Measurements from ENCODE around the gene FSTL3. TPM values are rescaled to one million over a fixed set of nuclear protein-coding genes. Genes with fewer than 3 reads are reported as not detected.

FSTL3 gene
- total and polyA plus RNA-seq, 2 donors = 3.1 to 12.5 TPM

DNA sequence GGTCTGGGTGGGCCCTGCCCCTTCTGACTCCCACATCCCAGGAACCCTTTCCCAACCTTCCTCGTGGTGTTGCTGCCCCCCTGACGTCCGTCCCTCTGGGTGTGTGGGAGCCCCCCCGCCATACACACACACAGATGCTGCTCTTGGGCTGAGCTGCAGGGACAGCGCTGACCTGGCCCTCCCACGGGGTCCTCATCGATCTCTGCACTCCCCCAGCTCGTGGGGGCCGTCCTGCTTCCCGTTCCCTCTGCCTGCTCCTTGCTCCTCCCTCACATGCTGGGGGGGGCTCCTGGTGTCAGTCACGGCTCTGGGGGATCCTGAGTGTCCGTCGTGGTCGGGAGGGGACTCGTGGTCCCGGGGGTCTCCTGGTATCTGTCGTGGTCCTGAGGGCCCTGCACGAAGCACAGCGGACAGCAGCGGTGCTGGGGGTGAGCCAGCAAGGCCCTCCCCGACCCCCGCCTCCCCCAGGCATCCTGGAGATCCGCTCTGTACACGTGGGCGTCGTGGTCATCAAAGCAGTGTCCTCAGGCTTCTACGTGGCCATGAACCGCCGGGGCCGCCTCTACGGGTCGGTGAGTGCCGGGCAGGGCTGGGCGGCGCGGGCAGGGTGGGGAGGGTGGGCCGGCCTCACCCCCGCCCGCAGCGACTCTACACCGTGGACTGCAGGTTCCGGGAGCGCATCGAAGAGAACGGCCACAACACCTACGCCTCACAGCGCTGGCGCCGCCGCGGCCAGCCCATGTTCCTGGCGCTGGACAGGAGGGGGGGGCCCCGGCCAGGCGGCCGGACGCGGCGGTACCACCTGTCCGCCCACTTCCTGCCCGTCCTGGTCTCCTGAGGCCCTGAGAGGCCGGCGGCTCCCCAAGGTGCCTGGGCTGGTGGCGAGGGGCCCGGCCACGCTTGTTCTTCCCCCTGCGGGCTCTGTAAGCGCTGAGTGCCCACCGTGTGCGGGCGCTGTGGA lies 33.1 kb upstream of the FSTL3 start:
- no peaks in the 10 kb centered on the region for H3K9me3 ChIP-seq (ENCODE audit: control insufficient read depth in 2 of 2, insufficient read depth in 1 of 2, low read length in 1 of 2)
- H3K4me1 ChIP-seq (ENCODE audit: control insufficient read depth in 2 of 2, insufficient read depth in 2 of 2, low read length in 2 of 2) = peaks cover 3 to 7% of the 10 kb centered on the region in 2 donors
- no peak overlapping the region for H3K4me3 ChIP-seq (ENCODE audit: low read length in 2 of 2)
- peaks cover 22 to 44% of the 10 kb centered on the region in 2 donors for H3K36me3 ChIP-seq (ENCODE audit: control insufficient read depth in 2 of 2, insufficient read depth in 2 of 2, low read length in 1 of 2)
- no peak for DNase-seq (ENCODE audit: low read depth in 6 of 9, low spot score in 9 of 9)
- WGBS = 95% methylated on average over 70 of the region's 70 CpGs
- no peak overlapping the region for H3K27ac ChIP-seq (ENCODE audit: low read depth in 1 of 2, low read length in 1 of 2)
- peaks cover 8 to 22% of the 10 kb centered on the region in 2 donors for H3K27me3 ChIP-seq (ENCODE audit: control insufficient read depth in 2 of 2, insufficient read depth in 1 of 2, low read length in 1 of 2)

DNA sequence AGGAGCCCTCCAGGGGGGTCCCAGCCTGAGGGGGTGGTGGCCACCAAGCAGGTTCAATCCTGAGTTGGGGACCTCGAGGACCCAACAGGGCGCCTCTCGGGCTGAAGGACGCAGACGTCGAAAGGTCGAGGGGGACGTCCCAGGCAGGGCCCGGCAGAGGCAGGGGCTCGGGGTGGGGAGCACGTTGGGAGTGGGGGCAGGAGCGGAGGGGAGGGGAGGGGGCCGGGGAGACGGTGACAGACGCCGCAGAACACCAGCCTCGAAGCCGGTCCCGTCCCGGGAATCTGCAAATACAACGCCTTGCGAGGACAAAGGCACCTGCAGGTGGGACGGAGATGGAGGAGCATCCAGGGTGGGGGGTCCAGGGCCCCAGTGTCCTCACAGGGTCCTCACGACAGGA lies 32.5 kb upstream of the FSTL3 start:
- no peak for DNase-seq (ENCODE audit: low read depth in 6 of 9, low spot score in 9 of 9)
- 94% methylated on average over 24 of the region's 24 CpGs for WGBS
- Histone ChIP-seq H3K36me3 (ENCODE audit: control insufficient read depth in 2 of 2, insufficient read depth in 2 of 2, low read length in 1 of 2) (peaks cover 28 to 51% of the 10 kb centered on the region in 2 donors), H3K4me1 (ENCODE audit: control insufficient read depth in 2 of 2, insufficient read depth in 2 of 2, low read length in 2 of 2) (peaks cover 3 to 7% of the 10 kb centered on the region in 2 donors), H3K27me3 (ENCODE audit: control insufficient read depth in 2 of 2, insufficient read depth in 1 of 2, low read length in 1 of 2) (peaks cover 4 to 16% of the 10 kb centered on the region in 2 donors), H3K4me3 (ENCODE audit: low read length in 2 of 2) (no peak overlapping the region), H3K27ac (ENCODE audit: low read depth in 1 of 2, low read length in 1 of 2) (no peak overlapping the region), H3K9me3 (ENCODE audit: control insufficient read depth in 2 of 2, insufficient read depth in 1 of 2, low read length in 1 of 2) (no peaks in the 10 kb centered on the region)

DNA sequence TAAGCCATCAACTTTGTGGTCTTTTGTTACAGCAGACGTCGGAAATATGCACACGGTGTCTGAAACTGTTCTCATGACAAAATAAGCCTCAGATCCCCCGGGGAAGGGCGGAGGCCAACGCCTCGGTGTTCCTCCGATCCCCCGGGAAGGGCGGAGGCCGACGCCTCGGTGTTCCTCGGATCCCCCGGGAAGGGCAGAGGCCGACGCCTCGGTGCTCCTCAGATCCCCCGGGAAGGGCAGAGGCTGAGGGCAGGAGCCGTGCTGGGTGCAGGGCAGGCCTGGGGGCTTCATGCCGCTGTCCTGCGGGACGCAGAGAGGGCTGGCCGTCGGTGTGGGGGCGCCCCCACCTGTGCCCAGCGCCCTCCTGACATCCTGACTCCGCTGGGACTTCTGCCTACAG lies 31.8 kb upstream of the FSTL3 start:
- H3K27me3 ChIP-seq (ENCODE audit: control insufficient read depth in 2 of 2, insufficient read depth in 1 of 2, low read length in 1 of 2) = peaks cover 0 to 10% of the 10 kb centered on the region in 2 donors
- H3K4me3 ChIP-seq (ENCODE audit: low read length in 2 of 2) = no peak overlapping the region
- no peak overlapping the region for H3K27ac ChIP-seq (ENCODE audit: low read depth in 1 of 2, low read length in 1 of 2)
- peaks cover 32 to 58% of the 10 kb centered on the region in 2 donors for H3K36me3 ChIP-seq (ENCODE audit: control insufficient read depth in 2 of 2, insufficient read depth in 2 of 2, low read length in 1 of 2)
- peaks cover 1% of the 10 kb centered on the region in 2 donors for H3K4me1 ChIP-seq (ENCODE audit: control insufficient read depth in 2 of 2, insufficient read depth in 2 of 2, low read length in 2 of 2)
- no peaks in the 10 kb centered on the region for H3K9me3 ChIP-seq (ENCODE audit: control insufficient read depth in 2 of 2, insufficient read depth in 1 of 2, low read length in 1 of 2)
- 92% methylated on average over 28 of the region's 28 CpGs for WGBS
- DNase-seq (ENCODE audit: low read depth in 6 of 9, low spot score in 9 of 9) = no peak

- H3K4me3 ChIP-seq (ENCODE audit: low read length in 2 of 2) = no peak overlapping the region
- no peak for DNase-seq (ENCODE audit: low read depth in 6 of 9, low spot score in 9 of 9)
- H3K27me3 ChIP-seq (ENCODE audit: control insufficient read depth in 2 of 2, insufficient read depth in 1 of 2, low read length in 1 of 2) = peaks cover 0 to 8% of the 10 kb centered on the region in 2 donors
- no peaks in the 10 kb centered on the region for H3K9me3 ChIP-seq (ENCODE audit: control insufficient read depth in 2 of 2, insufficient read depth in 1 of 2, low read length in 1 of 2)
- H3K36me3 ChIP-seq (ENCODE audit: control insufficient read depth in 2 of 2, insufficient read depth in 2 of 2, low read length in 1 of 2) = peaks cover 36 to 62% of the 10 kb centered on the region in 2 donors
- no peaks in the 10 kb centered on the region for H3K4me1 ChIP-seq (ENCODE audit: control insufficient read depth in 2 of 2, insufficient read depth in 2 of 2, low read length in 2 of 2)
- H3K27ac ChIP-seq (ENCODE audit: low read depth in 1 of 2, low read length in 1 of 2) = no peak overlapping the region
- WGBS = 92% methylated on average over 14 of the region's 14 CpGs
These were observed 31.4 kb upstream of the FSTL3 start for GRCh38 chr19:644789-645188.

- H3K27ac ChIP-seq (ENCODE audit: low read depth in 1 of 2, low read length in 1 of 2) = no peak overlapping the region
- WGBS = 97% methylated on average over 62 of the region's 62 CpGs
- no peak for DNase-seq (ENCODE audit: low read depth in 6 of 9, low spot score in 9 of 9)
- H3K4me3 ChIP-seq (ENCODE audit: low read length in 2 of 2) = no peak overlapping the region
- H3K27me3 ChIP-seq (ENCODE audit: control insufficient read depth in 2 of 2, insufficient read depth in 1 of 2, low read length in 1 of 2) = no peaks in the 10 kb centered on the region
- no peaks in the 10 kb centered on the region for H3K4me1 ChIP-seq (ENCODE audit: control insufficient read depth in 2 of 2, insufficient read depth in 2 of 2, low read length in 2 of 2)
- no peaks in the 10 kb centered on the region for H3K9me3 ChIP-seq (ENCODE audit: control insufficient read depth in 2 of 2, insufficient read depth in 1 of 2, low read length in 1 of 2)
- peaks cover 44 to 75% of the 10 kb centered on the region in 2 donors for H3K36me3 ChIP-seq (ENCODE audit: control insufficient read depth in 2 of 2, insufficient read depth in 2 of 2, low read length in 1 of 2)
These were observed 30.0 kb upstream of the FSTL3 start for GRCh38 chr19:645912-646778.

DNA sequence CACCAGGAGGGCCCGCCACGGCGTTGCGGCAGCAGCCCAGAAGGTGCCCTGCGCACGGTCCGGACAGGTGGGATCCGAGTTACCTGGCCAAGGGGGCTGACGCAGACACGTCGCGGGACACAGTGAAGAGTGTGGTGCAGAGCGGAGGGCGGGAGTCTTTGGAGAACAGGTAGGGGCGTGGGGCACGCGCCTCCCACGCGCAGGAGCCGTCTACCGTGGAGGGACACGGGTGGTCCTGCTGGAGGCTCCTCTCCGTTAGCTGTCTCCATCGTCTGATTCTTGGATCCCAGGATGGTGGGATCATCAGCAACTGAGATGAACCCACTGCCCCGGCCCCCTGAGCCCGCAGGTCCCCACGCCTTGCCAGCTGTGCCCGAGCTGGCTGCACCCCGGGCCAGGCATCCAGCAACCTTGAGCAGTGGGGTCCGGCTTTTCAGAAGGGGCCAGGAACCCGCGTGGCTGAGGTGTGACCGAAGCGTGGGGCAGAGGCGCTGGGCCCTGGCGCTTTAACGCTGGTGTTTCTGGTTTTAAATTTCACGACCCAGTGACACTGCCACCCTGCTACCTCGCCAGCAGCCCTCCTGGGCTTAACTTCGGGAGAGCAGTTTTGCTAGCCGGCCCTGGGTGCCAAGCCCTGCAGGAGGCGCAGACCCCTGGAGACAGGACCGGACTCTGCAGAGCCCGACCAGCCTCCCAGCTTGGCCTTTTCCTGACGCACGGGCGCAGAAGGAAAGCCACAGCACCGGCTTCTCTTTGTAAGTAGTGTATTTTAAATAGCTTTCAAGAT lies 29.2 kb upstream of the FSTL3 start:
- 97% methylated on average over 48 of the region's 48 CpGs for WGBS
- Histone ChIP-seq H3K4me1 (ENCODE audit: control insufficient read depth in 2 of 2, insufficient read depth in 2 of 2, low read length in 2 of 2) (no peaks in the 10 kb centered on the region), H3K27ac (ENCODE audit: low read depth in 1 of 2, low read length in 1 of 2) (no peak overlapping the region), H3K27me3 (ENCODE audit: control insufficient read depth in 2 of 2, insufficient read depth in 1 of 2, low read length in 1 of 2) (no peaks in the 10 kb centered on the region), H3K9me3 (ENCODE audit: control insufficient read depth in 2 of 2, insufficient read depth in 1 of 2, low read length in 1 of 2) (no peaks in the 10 kb centered on the region), H3K36me3 (ENCODE audit: control insufficient read depth in 2 of 2, insufficient read depth in 2 of 2, low read length in 1 of 2) (peaks cover 49 to 84% of the 10 kb centered on the region in 2 donors), H3K4me3 (ENCODE audit: low read length in 2 of 2) (no peak overlapping the region)
- DNase-seq (ENCODE audit: low read depth in 6 of 9, low spot score in 9 of 9) = no peak

- peaks cover 57 to 90% of the 10 kb centered on the region in 2 donors for H3K36me3 ChIP-seq (ENCODE audit: control insufficient read depth in 2 of 2, insufficient read depth in 2 of 2, low read length in 1 of 2)
- no peaks in the 10 kb centered on the region for H3K9me3 ChIP-seq (ENCODE audit: control insufficient read depth in 2 of 2, insufficient read depth in 1 of 2, low read length in 1 of 2)
- DNase-seq (ENCODE audit: low read depth in 6 of 9, low spot score in 9 of 9) = no peak
- no peaks in the 10 kb centered on the region for H3K4me1 ChIP-seq (ENCODE audit: control insufficient read depth in 2 of 2, insufficient read depth in 2 of 2, low read length in 2 of 2)
- no peak overlapping the region for H3K4me3 ChIP-seq (ENCODE audit: low read length in 2 of 2)
- 96% methylated on average over 52 of the region's 52 CpGs for WGBS
- H3K27ac ChIP-seq (ENCODE audit: low read depth in 1 of 2, low read length in 1 of 2) = no peak overlapping the region
- H3K27me3 ChIP-seq (ENCODE audit: control insufficient read depth in 2 of 2, insufficient read depth in 1 of 2, low read length in 1 of 2) = no peaks in the 10 kb centered on the region
These were observed 28.5 kb upstream of the FSTL3 start for GRCh38 chr19:647566-648284.

DNA sequence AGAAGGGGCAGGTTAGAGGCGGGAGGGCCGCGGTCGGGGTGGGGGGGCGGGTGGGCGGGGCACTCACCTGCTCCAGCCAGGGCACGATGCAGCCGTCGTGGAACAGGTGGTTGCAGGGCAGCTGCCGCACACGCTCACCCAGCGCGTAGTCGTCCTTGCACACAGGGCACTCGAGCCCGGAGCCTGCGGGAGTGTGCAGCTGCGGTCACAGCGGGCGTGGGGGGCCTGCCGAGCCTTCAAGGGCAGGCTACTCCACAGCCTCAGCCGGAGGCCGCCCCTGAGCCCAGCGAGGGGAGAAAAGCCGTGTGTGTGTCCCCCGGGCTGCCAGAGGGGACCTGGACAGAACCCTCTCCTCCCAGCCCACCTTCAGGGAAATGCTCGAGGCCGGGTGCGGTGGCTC lies 27.9 kb upstream of the FSTL3 start:
- DNase-seq (ENCODE audit: low read depth in 6 of 9, low spot score in 9 of 9) = no peak
- H3K4me3 ChIP-seq (ENCODE audit: low read length in 2 of 2) = no peak overlapping the region
- WGBS = 97% methylated on average over 29 of the region's 29 CpGs
- H3K9me3 ChIP-seq (ENCODE audit: control insufficient read depth in 2 of 2, insufficient read depth in 1 of 2, low read length in 1 of 2) = no peaks in the 10 kb centered on the region
- H3K36me3 ChIP-seq (ENCODE audit: control insufficient read depth in 2 of 2, insufficient read depth in 2 of 2, low read length in 1 of 2) = peaks cover 61 to 90% of the 10 kb centered on the region in 2 donors
- H3K27ac ChIP-seq (ENCODE audit: low read depth in 1 of 2, low read length in 1 of 2) = no peak overlapping the region
- H3K27me3 ChIP-seq (ENCODE audit: control insufficient read depth in 2 of 2, insufficient read depth in 1 of 2, low read length in 1 of 2) = no peaks in the 10 kb centered on the region
- H3K4me1 ChIP-seq (ENCODE audit: control insufficient read depth in 2 of 2, insufficient read depth in 2 of 2, low read length in 2 of 2) = no peaks in the 10 kb centered on the region
